ENCODE results near the gene NPC1L1.
"Not testable (repeated sequence)": the region's sequence is repeated elsewhere in the genome, so short reads cannot be mapped to it uniquely, and the experiment has no call there.

Gene NPC1L1

GRCh38 chr7:44565795-44566559 lies 24.8 kb upstream of the NPC1L1 start:
- no peak for DNase-seq (ENCODE audit: low read depth in 1 of 2, low spot score in 1 of 2)

GRCh38 chr7:44565097-44565794 lies 24.1 kb upstream of the NPC1L1 start:
- DNase-seq (ENCODE audit: low read depth in 1 of 2, low spot score in 1 of 2): peak; percentile 25 to 53

GRCh38 chr7:44564606-44565005 lies 23.5 kb upstream of the NPC1L1 start:
- DNase-seq (ENCODE audit: low read depth in 1 of 2, low spot score in 1 of 2): no peak

GRCh38 chr7:44563171-44563679 lies 22.1 kb upstream of the NPC1L1 start:
- no peak for DNase-seq (ENCODE audit: low read depth in 1 of 2, low spot score in 1 of 2)

GRCh38 chr7:44562622-44562962 lies 21.5 kb upstream of the NPC1L1 start:
- DNase-seq (ENCODE audit: low read depth in 1 of 2, low spot score in 1 of 2): not testable (repeated sequence)

- no peak for DNase-seq (ENCODE audit: low read depth in 1 of 2, low spot score in 1 of 2)
Observed at GRCh38 chr7:44561962-44562621, 21.0 kb upstream of the NPC1L1 start.

- DNase-seq (ENCODE audit: low read depth in 1 of 2, low spot score in 1 of 2): no peak
Observed at GRCh38 chr7:44561481-44561880, 20.4 kb upstream of the NPC1L1 start.

GRCh38 chr7:44559485-44559884 lies 18.4 kb upstream of the NPC1L1 start:
- no peak for DNase-seq (ENCODE audit: low read depth in 1 of 2, low spot score in 1 of 2)

GRCh38 chr7:44557485-44557884 lies 16.4 kb upstream of the NPC1L1 start:
- no peak for DNase-seq (ENCODE audit: low read depth in 1 of 2, low spot score in 1 of 2)

- no peak for DNase-seq (ENCODE audit: low read depth in 1 of 2, low spot score in 1 of 2)
Observed at GRCh38 chr7:44555350-44555749, 14.2 kb upstream of the NPC1L1 start.

GRCh38 chr7:44552473-44553005 lies 11.4 kb upstream of the NPC1L1 start:
- DNase-seq (ENCODE audit: low read depth in 1 of 2, low spot score in 1 of 2): not testable (repeated sequence)

GRCh38 chr7:44549457-44549856 lies 8.3 kb upstream of the NPC1L1 start:
- no peak for DNase-seq (ENCODE audit: low read depth in 1 of 2, low spot score in 1 of 2)

GRCh38 chr7:44548893-44549292 lies 7.8 kb upstream of the NPC1L1 start:
- no peak for DNase-seq (ENCODE audit: low read depth in 1 of 2, low spot score in 1 of 2)

- no peak for DNase-seq (ENCODE audit: low read depth in 1 of 2, low spot score in 1 of 2)
Observed at GRCh38 chr7:44547536-44548231, 6.6 kb upstream of the NPC1L1 start.

- no peak for DNase-seq (ENCODE audit: low read depth in 1 of 2, low spot score in 1 of 2)
Observed at GRCh38 chr7:44541876-44542610, 913 bp upstream of the NPC1L1 start.

GRCh38 chr7:44540592-44541027 lies 520 bp downstream of the NPC1L1 start:
- DNase-seq (ENCODE audit: low read depth in 1 of 2, low spot score in 1 of 2): no peak

- no peak for DNase-seq (ENCODE audit: low read depth in 1 of 2, low spot score in 1 of 2)
Observed at GRCh38 chr7:44539669-44540506, 1.2 kb downstream of the NPC1L1 start.

GRCh38 chr7:44538798-44539668 lies 2.1 kb downstream of the NPC1L1 start:
- DNase-seq (ENCODE audit: low read depth in 1 of 2, low spot score in 1 of 2): no peak

All from stimulated activated CD4-positive, alpha-beta T cell treated with anti-CD3 and anti-CD28 coated beads, Interleukin-15, amount 100 ng/mL, for 1 hour (primary cell).